Measurements from ENCODE around the gene GYS1. TPM values are rescaled to one million over a fixed set of nuclear protein-coding genes. Genes with fewer than 3 reads are reported as not detected.

Gene GYS1
- total RNA-seq, result 23.4 and 31.5 TPM in 2 replicates

DNA sequence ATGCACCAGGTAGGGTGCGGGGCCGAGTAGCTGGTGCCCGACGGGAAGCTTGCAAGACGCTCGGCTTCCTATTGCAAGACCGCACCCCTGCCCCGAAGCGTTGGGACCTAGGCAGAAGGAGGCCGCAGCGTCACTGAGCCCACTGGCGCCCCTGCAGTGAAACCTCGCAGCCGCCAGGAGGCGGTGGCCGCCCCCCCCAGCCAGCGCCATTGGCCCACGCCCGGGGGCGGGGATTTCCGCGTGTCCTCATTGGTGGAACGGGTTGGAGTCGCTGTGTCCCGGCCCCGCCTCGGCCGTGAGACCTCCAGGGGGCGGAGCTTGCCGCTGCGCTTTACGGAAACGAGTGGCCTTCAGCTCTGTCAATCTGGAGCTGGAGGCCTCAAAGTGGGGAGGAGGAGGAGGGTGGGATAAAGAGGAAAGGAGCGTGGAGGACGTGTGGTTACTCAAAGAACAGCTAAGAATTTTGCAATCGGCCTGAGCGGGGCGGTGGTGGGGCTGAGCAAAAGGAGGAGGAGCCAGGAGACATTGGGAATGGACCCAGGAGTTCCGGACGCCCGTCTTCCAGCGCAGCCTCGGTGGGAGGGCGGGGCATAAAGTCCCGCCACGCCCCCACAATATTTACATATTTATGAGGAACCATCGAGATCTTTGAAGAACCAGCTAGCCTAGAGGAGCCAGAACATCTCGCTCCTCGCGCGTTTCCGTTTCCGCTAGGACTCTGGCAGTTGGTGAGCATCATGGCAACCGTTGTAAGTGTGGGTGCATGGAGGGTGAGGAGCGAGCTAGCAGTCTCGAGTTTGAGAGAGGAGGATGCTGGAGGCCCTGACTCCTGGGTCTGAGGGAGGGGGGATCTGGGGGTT, at the start of gene GYS1, which contains the start of gene RUVBL2:
GYS1 (minus strand) TSS at position 135 of the 860 bp plus-strand sequence. CDS start 197 bp downstream, outside the sequence.
RUVBL2 (plus strand) TSS at position 713 of the 860 bp plus-strand sequence; CDS start at position 738, 25 bp downstream.

DNA sequence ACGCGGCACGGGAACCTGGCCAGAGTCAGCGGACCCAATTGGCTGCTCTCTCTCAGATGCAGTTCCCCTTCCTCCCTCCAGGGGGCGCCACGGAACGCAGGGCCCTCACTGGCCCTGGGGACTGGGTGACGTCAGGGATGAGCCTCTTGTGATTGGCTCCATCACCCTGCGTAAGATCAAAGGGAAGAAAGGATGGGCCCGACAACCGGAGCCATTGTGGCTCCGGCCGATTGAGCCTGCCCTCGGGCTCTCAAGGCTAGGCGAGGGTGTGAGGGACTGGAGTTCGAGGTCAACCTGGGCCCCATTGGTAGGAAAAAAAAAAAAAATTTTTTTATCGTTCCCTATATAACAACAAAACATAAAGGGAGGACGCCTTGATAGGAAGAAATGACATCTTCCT, 43.7 kb upstream of the GYS1 start, which contains the start of gene CGB1:
CGB1 (minus strand) TSS at position 81 of the 400 bp plus-strand sequence. CDS start 184 bp downstream, outside the sequence.

DNA sequence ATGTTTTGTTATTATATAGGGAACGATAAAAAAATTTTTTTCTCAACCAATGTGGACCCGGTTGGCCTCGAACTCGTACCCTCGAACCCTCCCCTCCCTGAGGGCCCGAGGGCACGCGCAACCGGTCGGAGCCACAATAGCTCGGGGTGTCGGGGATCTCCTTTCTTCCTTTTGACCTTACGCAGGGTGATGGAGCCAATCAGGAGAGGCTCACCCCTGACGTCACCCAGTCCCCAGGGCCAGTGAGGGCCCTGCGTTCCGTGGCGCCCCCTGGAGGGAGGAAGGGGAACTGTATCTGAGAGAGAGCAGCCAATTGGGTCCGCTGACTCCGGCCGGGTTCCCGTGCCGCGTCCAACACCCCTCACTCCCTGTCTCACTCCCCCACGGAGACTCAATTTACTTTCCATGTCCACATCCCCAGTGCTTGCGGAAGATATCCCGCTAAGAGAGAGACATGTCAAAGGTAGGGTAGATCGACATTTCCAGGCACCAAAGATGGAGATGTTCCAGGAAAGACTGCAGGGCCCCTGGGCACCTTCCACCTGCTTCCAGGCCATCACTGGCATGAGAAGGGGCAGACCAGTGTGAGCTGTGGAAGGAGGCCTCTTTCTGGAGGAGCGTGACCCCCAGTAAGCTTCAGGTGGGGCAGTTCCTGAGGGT, 38.7 kb upstream of the GYS1 start, which contains the start of gene CGB2:
CGB2 (plus strand) TSS at position 249 of the 660 bp plus-strand sequence; CDS start at position 455, 206 bp downstream.

DNA sequence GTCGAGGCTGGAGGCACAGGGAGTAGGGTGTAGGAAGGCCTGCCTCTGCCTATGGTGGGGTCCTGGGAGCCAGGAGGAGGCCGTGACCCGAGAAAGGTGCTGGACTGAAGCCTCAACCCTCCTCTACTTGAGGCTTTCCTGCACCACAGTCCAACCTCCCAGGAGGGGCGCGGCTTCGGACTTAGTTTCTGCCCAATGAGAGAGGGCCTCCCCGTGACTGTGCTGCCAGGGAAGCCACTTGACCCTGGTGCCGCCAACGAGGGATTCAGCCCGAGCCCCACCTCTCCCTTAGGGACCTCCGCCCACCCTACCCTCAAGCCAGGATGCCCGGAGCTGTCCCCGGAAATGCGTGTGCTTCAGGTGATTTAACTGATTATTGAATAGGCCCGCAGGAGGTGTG, 31.1 kb upstream of the GYS1 start, which contains the start of gene CGB3:
CGB3 (minus strand) TSS at position 101 of the 400 bp plus-strand sequence. CDS start 362 bp downstream, outside the sequence.

DNA sequence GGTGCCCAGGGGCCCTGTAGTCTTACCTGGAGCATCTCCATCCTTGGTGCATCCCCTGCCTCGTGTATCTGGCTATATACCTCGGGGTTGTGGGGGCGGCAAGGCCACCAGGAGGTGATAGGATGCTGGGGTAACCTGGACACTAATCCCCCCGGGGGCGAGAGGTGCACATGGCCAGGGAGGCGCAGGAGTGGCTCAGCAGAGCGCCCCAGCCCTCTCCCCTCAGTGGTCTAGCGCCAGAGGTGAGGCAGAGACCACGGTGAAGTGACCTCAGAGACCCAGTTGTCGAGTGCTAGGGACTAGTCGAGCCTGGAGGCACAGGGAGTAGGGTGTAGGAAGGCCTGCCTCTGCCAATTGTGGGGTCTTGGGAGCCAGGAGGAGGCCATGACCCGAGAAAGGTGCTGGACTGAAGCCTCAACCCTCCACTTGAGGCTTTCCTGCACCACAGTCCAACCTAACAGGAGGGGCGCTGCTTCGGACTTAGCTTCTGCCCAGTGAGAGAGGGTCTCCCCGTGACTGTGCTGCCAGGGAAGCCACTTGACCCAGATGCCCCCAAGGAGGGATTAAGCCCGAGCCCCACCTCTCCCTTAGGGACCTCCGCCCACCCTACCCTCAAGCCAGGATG, 24.0 kb upstream of the GYS1 start, which contains the start of gene LHB:
LHB (minus strand) TSS at position 51 of the 625 bp plus-strand sequence; CDS start at position 41, 10 bp downstream.

DNA sequence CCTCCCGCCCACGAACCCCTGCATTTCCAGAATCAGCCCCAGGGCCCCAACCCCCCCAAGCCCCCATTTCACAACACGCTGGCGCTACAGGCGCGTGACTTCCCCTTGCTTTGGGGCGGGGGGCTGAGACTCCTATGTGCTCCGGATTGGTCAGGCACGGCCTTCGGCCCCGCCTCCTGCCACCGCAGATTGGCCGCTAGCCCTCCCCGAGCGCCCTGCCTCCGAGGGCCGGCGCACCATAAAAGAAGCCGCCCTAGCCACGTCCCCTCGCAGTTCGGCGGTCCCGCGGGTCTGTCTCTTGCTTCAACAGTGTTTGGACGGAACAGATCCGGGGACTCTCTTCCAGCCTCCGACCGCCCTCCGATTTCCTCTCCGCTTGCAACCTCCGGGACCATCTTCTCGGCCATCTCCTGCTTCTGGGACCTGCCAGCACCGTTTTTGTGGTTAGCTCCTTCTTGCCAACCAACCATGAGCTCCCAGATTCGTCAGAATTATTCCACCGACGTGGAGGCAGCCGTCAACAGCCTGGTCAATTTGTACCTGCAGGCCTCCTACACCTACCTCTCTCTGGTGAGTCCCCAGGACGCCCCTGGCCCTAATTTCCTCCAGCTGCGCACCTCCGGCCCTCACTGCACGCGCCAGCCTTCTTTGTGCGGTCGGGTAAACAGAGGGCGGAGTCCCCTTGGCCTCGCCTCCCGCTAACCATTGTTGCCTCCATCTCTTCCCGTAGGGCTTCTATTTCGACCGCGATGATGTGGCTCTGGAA, 27.9 kb downstream of the GYS1 start, which contains the start of gene FTL:
FTL (plus strand) TSS at position 270 of the 766 bp plus-strand sequence; CDS start at position 469, 199 bp downstream.

DNA sequence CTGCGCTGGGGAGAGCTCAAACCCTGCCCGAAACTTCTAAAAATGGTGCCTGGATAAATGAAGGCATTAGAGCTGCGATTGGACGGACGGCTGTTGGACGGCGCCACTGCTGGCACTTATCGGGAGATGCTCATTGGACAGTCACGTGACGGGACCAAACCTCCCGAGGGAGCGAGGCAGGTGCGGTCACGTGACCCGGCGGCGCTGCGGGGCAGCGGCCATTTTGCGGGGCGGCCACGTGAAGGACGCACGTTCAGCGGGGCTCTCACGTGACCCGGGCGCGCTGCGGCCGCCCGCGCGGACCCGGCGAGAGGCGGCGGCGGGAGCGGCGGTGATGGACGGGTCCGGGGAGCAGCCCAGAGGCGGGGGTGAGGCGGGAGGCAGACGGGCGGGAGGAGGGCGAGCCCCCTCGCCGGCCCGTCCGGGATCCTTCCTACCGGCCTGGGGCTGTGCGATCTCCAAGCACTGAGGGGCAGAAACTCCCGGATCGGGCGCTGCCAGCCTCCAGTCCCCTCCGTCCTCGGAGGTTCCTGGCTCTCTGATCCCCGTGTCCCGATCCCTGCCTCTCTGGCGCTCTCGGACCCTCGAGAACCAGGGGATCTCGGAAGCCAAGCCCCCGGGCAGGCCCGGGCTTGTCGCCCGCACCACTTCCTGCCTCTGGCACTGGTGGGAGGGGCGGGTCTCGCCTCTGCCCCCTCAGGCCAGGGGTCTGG, 38.4 kb downstream of the GYS1 start, which contains the start of gene BAX:
BAX (plus strand) TSS at position 281 of the 713 bp plus-strand sequence; CDS start at position 335, 54 bp downstream.

DNA sequence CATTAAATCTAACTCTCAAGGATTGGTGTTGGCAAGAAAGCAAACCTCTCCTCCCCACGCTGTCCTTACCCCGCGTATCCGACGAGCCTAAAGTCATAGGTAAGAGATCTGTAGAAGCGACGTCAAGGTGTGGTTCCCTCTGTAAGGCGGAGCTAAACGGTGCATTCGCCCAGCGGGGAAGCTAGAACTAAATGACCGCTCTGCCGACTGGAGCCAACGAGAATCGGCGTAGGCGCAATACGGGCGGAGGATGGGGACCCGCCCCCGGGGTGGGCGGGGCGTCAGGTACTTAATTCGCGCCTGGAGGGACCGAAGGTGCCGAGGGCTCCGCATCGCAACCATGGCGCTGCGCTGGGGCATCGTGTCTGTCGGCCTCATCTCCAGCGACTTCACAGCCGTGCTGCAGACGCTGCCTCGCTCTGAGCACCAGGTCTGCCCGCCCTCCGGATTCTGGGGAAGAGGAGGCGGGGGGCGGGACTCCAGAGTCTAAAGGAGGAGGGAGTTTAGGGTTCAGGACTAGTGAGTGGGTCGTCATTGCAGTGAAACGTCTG, 59.7 kb downstream of the GYS1 start, which contains the start of gene DHDH:
DHDH (plus strand) TSS at position 318 of the 551 bp plus-strand sequence; CDS start at position 341, 23 bp downstream.

Other genes starting within 250 kb of the GYS1 start
- gene IZUMO1, start 246.4 kb downstream of the GYS1 start, total RNA-seq, result not detected in 2 replicates
- 0.33 and 1.1 TPM in 2 replicates for gene FUT1, start 240.7 kb downstream of the GYS1 start, total RNA-seq
- not detected in 2 replicates for gene FGF21, start 237.8 kb downstream of the GYS1 start, total RNA-seq
- 27.8 and 36.2 TPM in 2 replicates for gene BCAT2, start 182.3 kb downstream of the GYS1 start, total RNA-seq
- gene HSD17B14, start 156.8 kb downstream of the GYS1 start, total RNA-seq, result 6.0 and 16.1 TPM in 2 replicates
- gene PLEKHA4, start 124.7 kb downstream of the GYS1 start, total RNA-seq, result 12.0 and 15.5 TPM in 2 replicates
- 124 and 144 TPM in 2 replicates for gene PPP1R15A, start 120.9 kb downstream of the GYS1 start, total RNA-seq
- 0.37 TPM in 1 of 2 replicates, not detected in the other for gene TULP2, start 94.6 kb downstream of the GYS1 start, total RNA-seq
- 69.9 and 197 TPM in 2 replicates for gene NUCB1, start 93.0 kb downstream of the GYS1 start, total RNA-seq
- gene DHDH, start 59.6 kb downstream of the GYS1 start, total RNA-seq, result not detected in 2 replicates
- gene BAX, start 38.4 kb downstream of the GYS1 start, total RNA-seq, result 64.2 and 70.1 TPM in 2 replicates
- gene FTL, start 28.0 kb downstream of the GYS1 start, total RNA-seq, result 901 and 3,848 TPM in 2 replicates
- gene RUVBL2, start 578 bp upstream of the GYS1 start, total RNA-seq, result 213 and 418 TPM in 2 replicates
- gene LHB, start 23.8 kb upstream of the GYS1 start, total RNA-seq, result not detected in 2 replicates
- gene CGB3, start 31.0 kb upstream of the GYS1 start, total RNA-seq, result not detected in 2 replicates
- gene CGB2, start 38.6 kb upstream of the GYS1 start, total RNA-seq, result not detected in 2 replicates
- gene CGB1, start 43.6 kb upstream of the GYS1 start, total RNA-seq, result not detected in 2 replicates
- gene CGB5, start 50.5 kb upstream of the GYS1 start, total RNA-seq, result not detected in 2 replicates
- gene CGB8, start 55.8 kb upstream of the GYS1 start, total RNA-seq, result not detected in 2 replicates
- gene CGB7, start 64.4 kb upstream of the GYS1 start, total RNA-seq, result 0.22 and 0.37 TPM in 2 replicates
- not detected in 2 replicates for gene NTF4, start 71.5 kb upstream of the GYS1 start, total RNA-seq
- not detected in 2 replicates for gene KCNA7, start 79.4 kb upstream of the GYS1 start, total RNA-seq
- gene SNRNP70, start 92.1 kb upstream of the GYS1 start, total RNA-seq, result 101 and 166 TPM in 2 replicates
- 4.8 and 13.1 TPM in 2 replicates for gene LIN7B, start 121.1 kb upstream of the GYS1 start, total RNA-seq
- gene C19orf73, start 125.8 kb upstream of the GYS1 start, total RNA-seq, result 0.87 and 1.2 TPM in 2 replicates
- gene PPFIA3, start 126.2 kb upstream of the GYS1 start, total RNA-seq, result 1.2 and 1.5 TPM in 2 replicates
- gene HRC, start 162.1 kb upstream of the GYS1 start, total RNA-seq, result not detected in 2 replicates
- gene TRPM4, start 164.5 kb upstream of the GYS1 start, total RNA-seq, result 10.2 and 17.1 TPM in 2 replicates